HepG2 (cell line): ENCODE results near the gene ALDH16A1. TPM values are rescaled to one million over a fixed set of nuclear protein-coding genes. Genes with fewer than 3 reads are reported as not detected.

Source experiments
- ATAC-seq: fragments of 200-7000 bp; cut with Tn5 transposase; 3 replicates; pipeline ENCODE4 v1.9.1; 2020; ENCODE audit warnings: mild to moderate bottlenecking, moderate library complexity
- BruUV-seq: library from RNA; stranded (reverse); fragments of 400-500 nt; replicated peaks from 2 replicates; lab custom pipeline; 2021; lab: Mats Ljungman, UMichigan
- CTCF ChIA-PET: fragments of 300-600 bp; formaldehyde crosslinking; extraction: SDS; loops from one replicate; lab custom pipeline; 2021; ENCODE audit warnings: low total read pairs, inconsistent platforms, low intra/inter-chr PET ratio; lab: Yijun Ruan, JAX
- POLR2A ChIA-PET: fragments of 350-600 bp; sonication (Branson Sonifier 250); formaldehyde crosslinking; loops from one replicate; lab custom pipeline; 2020; ENCODE audit warnings: antibody characterized with exemption, inconsistent platforms; lab: Yijun Ruan, JAX
- DNase-seq: peaks from one replicate; pipeline ENCODE4 v3.0.0-alpha.2; 2015; ENCODE audit warnings: low spot score
- FAIRE-seq: peaks from 3 replicates; lab custom pipeline; 2011; peaks lifted over from hg19 to GRCh38; lab: Jason Lieb, UNC
- H2AFZ ChIP-seq: one replicate; pipeline ENCODE4 v1.6.1; 2011; ENCODE audit warnings: low read length, inconsistent platforms
- H3K27ac ChIP-seq: fragments of 300-600 bp; 3 replicates; pipeline ENCODE4 v1.8.0; 2011; ENCODE audit warnings: mixed run types, mild to moderate bottlenecking, mixed read lengths, low read length, inconsistent platforms; ENCODE audit not compliant: insufficient read depth; ENCODE audit errors: extremely low read length
- H3K27me3 ChIP-seq, 2 experiments: fragments of 200-600 bp in 1 of 2; 2 replicates in 1 of 2; 3 replicates in 1 of 2; pipeline versions ENCODE4 v1.6.0 to v1.8.0; 2011; ENCODE audit warnings: low read length in 2 of 2, mild to moderate bottlenecking in 2 of 2, moderate library complexity in 2 of 2, inconsistent platforms in 1 of 2; ENCODE audit not compliant: insufficient read depth in 2 of 2, control insufficient read depth in 1 of 2
- H3K36me3 ChIP-seq, 2 experiments: fragments of 200-600 bp in 1 of 2; replicated peaks in 1 of 2; 2 replicates in 1 of 2; 3 replicates in 1 of 2; pipeline versions ENCODE4 v1.5.1 to v1.8.0; 2011; ENCODE audit warnings: low read length in 2 of 2, inconsistent platforms in 1 of 2; ENCODE audit not compliant: insufficient read depth in 2 of 2, control insufficient read depth in 1 of 2
- H3K4me1 ChIP-seq: 2 replicates; pipeline ENCODE4 v1.5.1; 2012; ENCODE audit warnings: low read length, inconsistent platforms; ENCODE audit not compliant: insufficient read depth
- H3K4me2 ChIP-seq: 2 replicates; pipeline ENCODE4 v1.6.0; 2011; ENCODE audit warnings: low read depth, low read length, inconsistent platforms
- H3K4me3 ChIP-seq, 3 experiments: fragments of 200-600 bp in 1 of 3; sonication (generic), shearing (Covaris generic) in 1 of 3; replicated peaks in 1 of 3; 2 replicates each; pipeline ENCODE4 v1.5.1; 2011 to 2016; ENCODE audit warnings: low read length in 3 of 3, inconsistent platforms in 2 of 3, low read depth in 2 of 3, mild to moderate bottlenecking in 2 of 3, control low read depth in 1 of 3, mixed read lengths in 1 of 3; ENCODE audit not compliant: insufficient read depth in 1 of 3
- H3K79me2 ChIP-seq: one replicate; pipeline ENCODE4 v1.6.1; 2011; ENCODE audit warnings: low read length, inconsistent platforms; ENCODE audit not compliant: insufficient read depth
- H3K9ac ChIP-seq: 2 replicates; pipeline ENCODE4 v1.6.0; 2011; ENCODE audit warnings: mild to moderate bottlenecking, low read depth, low read length, inconsistent platforms; ENCODE audit not compliant: insufficient read depth
- H3K9me3 ChIP-seq: 2 replicates; pipeline ENCODE4 v1.5.1; 2012; ENCODE audit warnings: mild to moderate bottlenecking, low read length
- H4K20me1 ChIP-seq: 2 replicates; pipeline ENCODE4 v1.6.0; 2011; ENCODE audit warnings: inconsistent platforms, mild to moderate bottlenecking, low read length, moderate library complexity; ENCODE audit not compliant: insufficient read depth
- DDIT3 ChIP-seq: sonication (generic); formaldehyde crosslinking; IDR thresholded peaks from 2 replicates; pipeline ENCODE4 v1.4.0; 2020; ENCODE audit warnings: mild to moderate bottlenecking, missing genetic modification reagents
- DPF2 ChIP-seq: sonication (generic); formaldehyde crosslinking; IDR thresholded peaks from 2 replicates; pipeline ENCODE4 v1.4.0; 2020; ENCODE audit warnings: mild to moderate bottlenecking, low read depth, missing genetic modification reagents, borderline replicate concordance
- JUND ChIP-seq: sonication (generic); formaldehyde crosslinking; IDR thresholded peaks from 2 replicates; pipeline ENCODE4 v1.8.0; 2022; ENCODE audit warnings: mild to moderate bottlenecking, missing genetic modification reagents
- KLF12 ChIP-seq: sonication (generic); formaldehyde crosslinking; IDR thresholded peaks from 2 replicates; pipeline ENCODE4 v1.4.0; 2020; ENCODE audit warnings: missing genetic modification reagents, borderline replicate concordance
- MAF1 ChIP-seq: sonication (generic); formaldehyde crosslinking; IDR thresholded peaks from 2 replicates; pipeline ENCODE4 v1.5.0; 2020; ENCODE audit warnings: missing genetic modification reagents, borderline replicate concordance
- MAX ChIP-seq: IDR thresholded peaks from 2 replicates; pipeline ENCODE4 v1.6.1; 2012; ENCODE audit warnings: inconsistent platforms
- SNAPC2 ChIP-seq: sonication (generic); formaldehyde crosslinking; IDR thresholded peaks from 2 replicates; pipeline ENCODE4 v1.8.1; 2022; ENCODE audit warnings: mild to moderate bottlenecking, missing genetic modification reagents
- SP5 ChIP-seq: IDR thresholded peaks from 2 replicates; pipeline ENCODE4 v1.6.1; 2016; ENCODE audit warnings: low read depth, borderline replicate concordance
- ZFX ChIP-seq: sonication (generic); formaldehyde crosslinking; IDR thresholded peaks from 2 replicates; pipeline ENCODE4 v1.4.0; 2020; ENCODE audit warnings: mild to moderate bottlenecking, low read depth, missing genetic modification reagents, moderate library complexity
- ZNF121 ChIP-seq: sonication (generic); formaldehyde crosslinking; IDR thresholded peaks from 2 replicates; pipeline ENCODE4 v1.5.0; 2020; ENCODE audit warnings: mild to moderate bottlenecking, missing genetic modification reagents
- ZNF749 ChIP-seq: sonication (generic); formaldehyde crosslinking; IDR thresholded peaks from 2 replicates; pipeline ENCODE4 v1.8.0; 2022; ENCODE audit warnings: mild to moderate bottlenecking, missing genetic modification reagents, moderate library complexity, borderline replicate concordance
- ZNF776 ChIP-seq: sonication (generic); formaldehyde crosslinking; IDR thresholded peaks from 2 replicates; pipeline ENCODE4 v1.4.0; 2020; ENCODE audit warnings: mild to moderate bottlenecking, missing genetic modification reagents
- WGBS: methylation state at CpG from one replicate; pipeline ENCODE4 v1.1.6; 2017; ENCODE audit warnings: low lambda C conversion rate; 5-methylcytosine and 5-hydroxymethylcytosine counted together
- in situ Hi-C: cut with HindIII; loops from 2 replicates; pipeline ENCODE4 v1.10.0; 2017; ENCODE audit warnings: low pct_unique_long_range_greater_than_20kb; ENCODE audit not compliant: extremely low pct_ligation_motif_present
- intact Hi-C: fragments of 100-400 bp; cut with micrococcal nuclease; formaldehyde crosslinking; loops from one replicate; pipeline ENCODE4 v1.10.0; 2022; ENCODE audit not compliant: unreplicated experiment
- polyA plus RNA-seq, 8 experiments: library from polyadenylated mRNA; depleted of rRNA in 3 of 8; stranded (reverse) in 7 of 8; unstranded in 1 of 8; fragments of >200 nt; fragmentation: Illumina TruSeq in 4 of 8; extraction: Trizol in 4 of 8; gene quantifications; 2 replicates each; pipeline versions ENCODE4 v1.2.1 to v1.2.3, GENCODE V29; 2011 to 2016; ENCODE audit warnings: low read depth in 4 of 8, missing spikeins in 1 of 8, mixed read lengths in 1 of 8; ENCODE audit not compliant: insufficient read depth in 1 of 8
- total RNA-seq, 5 experiments: library from RNA; depleted of rRNA; stranded (reverse); fragments of >200 nt; fragmentation: Illumina TruSeq; extraction: Trizol; gene quantifications; 2 replicates each; pipeline ENCODE4 v1.2.3, GENCODE V29; 2016; ENCODE audit warnings: low read depth in 1 of 5
- TF ChIP-seq, protein P1 (sequence below): sonication (generic); formaldehyde crosslinking; IDR thresholded peaks from 2 replicates; pipeline ENCODE4 v1.9.0; 2021; ENCODE audit warnings: mild to moderate bottlenecking, missing genetic modification reagents

ALDH16A1 gene
- total and polyA plus RNA-seq, 2 of the 13 experiments (the other 11 are each of a cell fraction or from before 2014, with no cell fraction given) = 8.4 to 34.9 TPM

DNA sequence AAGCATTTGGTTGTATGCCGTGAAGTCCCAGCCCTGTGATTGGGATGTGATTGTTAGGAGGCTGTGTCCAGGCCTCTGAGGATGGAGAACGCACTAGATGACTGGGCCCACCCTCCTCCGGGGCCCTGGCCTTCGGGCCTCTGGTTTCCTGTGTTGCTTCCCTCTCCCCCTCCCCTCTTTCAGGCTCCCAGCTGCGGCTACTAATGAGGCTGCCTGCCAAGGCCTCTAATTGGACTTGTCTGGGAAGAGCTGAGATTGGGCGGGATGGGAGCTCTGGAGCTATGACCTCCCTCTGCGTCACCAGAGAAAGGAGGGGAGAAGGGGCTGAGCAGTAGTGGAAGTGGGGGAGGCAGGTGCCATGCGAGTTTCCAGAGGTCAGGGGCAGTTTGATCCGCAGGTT lies 39.7 kb upstream of the ALDH16A1 start:
- BruUV-seq = no TSS peak
- H4K20me1 ChIP-seq = no peaks in the 10 kb centered on the region
- FAIRE-seq (no peak), ATAC-seq (no peak), DNase-seq (no peak)
- in situ Hi-C loops = no loop called here
- peaks cover 11 to 69% of the 10 kb centered on the region in 2 experiments; a peak in 4 of 5 replicates for H3K27me3 ChIP-seq
- H3K79me2 ChIP-seq = no peaks in the 10 kb centered on the region
- ChIA-PET POLR2A (no interaction called here), CTCF (no interaction called here)
- H2AFZ ChIP-seq = no peak overlapping the region
- no peaks in the 10 kb centered on the region for H3K4me1 ChIP-seq
- TF ChIP-seq SP5 (CRISPR knock-in tag) (no peak), JUND (CRISPR knock-in tag) (no peak), ZNF749 (CRISPR knock-in tag) (no peak)
- H3K36me3 ChIP-seq = no peaks in the 10 kb centered on the region
- H3K4me3 ChIP-seq = no peak overlapping the region
- H3K9ac ChIP-seq = no peak overlapping the region
- H3K4me2 ChIP-seq = no peak overlapping the region
- intact Hi-C loops = no loop called here
- H3K9me3 ChIP-seq = no peaks in the 10 kb centered on the region
- 20% methylated on average over 7 of the region's 9 CpGs for WGBS
- H3K27ac ChIP-seq = no peak overlapping the region

- Histone ChIP-seq H3K27ac (no peak overlapping the region), H3K36me3 (no peaks in the 10 kb centered on the region), H3K79me2 (no peaks in the 10 kb centered on the region), H3K4me2 (no peak overlapping the region), H3K9me3 (no peaks in the 10 kb centered on the region), H3K4me3 (no peak overlapping the region), H3K4me1 (no peaks in the 10 kb centered on the region), H2AFZ (no peak overlapping the region), H3K27me3 (peaks cover 13 to 76% of the 10 kb centered on the region in 2 experiments; a peak in 4 of 5 replicates), H4K20me1 (no peaks in the 10 kb centered on the region), H3K9ac (no peak overlapping the region)
- no peak for DNase-seq
- no peak for ATAC-seq
- ChIA-PET POLR2A (no interaction called here), CTCF (no interaction called here)
- no TSS peak for BruUV-seq
- WGBS = 15% methylated on average over 3 of the region's 3 CpGs
- no peak for FAIRE-seq
- in situ Hi-C loops (no loop called here), intact Hi-C loops (no loop called here)
- TF ChIP-seq MAF1 (CRISPR knock-in tag) (no peak), DDIT3 (CRISPR knock-in tag) (no peak), KLF12 (no peak), MAX (no peak), SNAPC2 (CRISPR knock-in tag) (no peak), ZNF776 (no peak), ZFX (no peak), DPF2 (CRISPR knock-in tag) (no peak), ZNF121 (CRISPR knock-in tag) (no peak)
- TF ChIP-seq, protein P1, sequence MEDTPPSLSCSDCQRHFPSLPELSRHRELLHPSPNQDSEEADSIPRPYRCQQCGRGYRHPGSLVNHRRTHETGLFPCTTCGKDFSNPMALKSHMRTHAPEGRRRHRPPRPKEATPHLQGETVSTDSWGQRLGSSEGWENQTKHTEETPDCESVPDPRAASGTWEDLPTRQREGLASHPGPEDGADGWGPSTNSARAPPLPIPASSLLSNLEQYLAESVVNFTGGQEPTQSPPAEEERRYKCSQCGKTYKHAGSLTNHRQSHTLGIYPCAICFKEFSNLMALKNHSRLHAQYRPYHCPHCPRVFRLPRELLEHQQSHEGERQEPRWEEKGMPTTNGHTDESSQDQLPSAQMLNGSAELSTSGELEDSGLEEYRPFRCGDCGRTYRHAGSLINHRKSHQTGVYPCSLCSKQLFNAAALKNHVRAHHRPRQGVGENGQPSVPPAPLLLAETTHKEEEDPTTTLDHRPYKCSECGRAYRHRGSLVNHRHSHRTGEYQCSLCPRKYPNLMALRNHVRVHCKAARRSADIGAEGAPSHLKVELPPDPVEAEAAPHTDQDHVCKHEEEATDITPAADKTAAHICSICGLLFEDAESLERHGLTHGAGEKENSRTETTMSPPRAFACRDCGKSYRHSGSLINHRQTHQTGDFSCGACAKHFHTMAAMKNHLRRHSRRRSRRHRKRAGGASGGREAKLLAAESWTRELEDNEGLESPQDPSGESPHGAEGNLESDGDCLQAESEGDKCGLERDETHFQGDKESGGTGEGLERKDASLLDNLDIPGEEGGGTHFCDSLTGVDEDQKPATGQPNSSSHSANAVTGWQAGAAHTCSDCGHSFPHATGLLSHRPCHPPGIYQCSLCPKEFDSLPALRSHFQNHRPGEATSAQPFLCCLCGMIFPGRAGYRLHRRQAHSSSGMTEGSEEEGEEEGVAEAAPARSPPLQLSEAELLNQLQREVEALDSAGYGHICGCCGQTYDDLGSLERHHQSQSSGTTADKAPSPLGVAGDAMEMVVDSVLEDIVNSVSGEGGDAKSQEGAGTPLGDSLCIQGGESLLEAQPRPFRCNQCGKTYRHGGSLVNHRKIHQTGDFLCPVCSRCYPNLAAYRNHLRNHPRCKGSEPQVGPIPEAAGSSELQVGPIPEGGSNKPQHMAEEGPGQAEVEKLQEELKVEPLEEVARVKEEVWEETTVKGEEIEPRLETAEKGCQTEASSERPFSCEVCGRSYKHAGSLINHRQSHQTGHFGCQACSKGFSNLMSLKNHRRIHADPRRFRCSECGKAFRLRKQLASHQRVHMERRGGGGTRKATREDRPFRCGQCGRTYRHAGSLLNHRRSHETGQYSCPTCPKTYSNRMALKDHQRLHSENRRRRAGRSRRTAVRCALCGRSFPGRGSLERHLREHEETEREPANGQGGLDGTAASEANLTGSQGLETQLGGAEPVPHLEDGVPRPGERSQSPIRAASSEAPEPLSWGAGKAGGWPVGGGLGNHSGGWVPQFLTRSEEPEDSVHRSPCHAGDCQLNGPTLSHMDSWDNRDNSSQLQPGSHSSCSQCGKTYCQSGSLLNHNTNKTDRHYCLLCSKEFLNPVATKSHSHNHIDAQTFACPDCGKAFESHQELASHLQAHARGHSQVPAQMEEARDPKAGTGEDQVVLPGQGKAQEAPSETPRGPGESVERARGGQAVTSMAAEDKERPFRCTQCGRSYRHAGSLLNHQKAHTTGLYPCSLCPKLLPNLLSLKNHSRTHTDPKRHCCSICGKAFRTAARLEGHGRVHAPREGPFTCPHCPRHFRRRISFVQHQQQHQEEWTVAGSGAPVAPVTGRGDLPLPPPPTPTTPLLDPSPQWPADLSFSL (CRISPR knock-in tag) = no peak
Observed at GRCh38 chr19:49414256-49414655, 38.8 kb upstream of the ALDH16A1 start.
